Measurements from ENCODE around the gene ANKRD35.

GRCh38 chr1:145892486-145893087 is 6.9 kb upstream of the ANKRD35 start:
- TF ChIP-seq CTCF (conservative IDR thresholded peaks at IDR 0.05 in 1 of 2, IDR thresholded peaks at IDR 0.05 in 1 of 2; ENCODE audit: extremely low read depth in 1 of 2, insufficient read depth in 1 of 2, low read depth in 1 of 2, low read length in 2 of 2) (no peak), EZH2 (IDR thresholded peaks at IDR 0.05; ENCODE audit: borderline replicate concordance, low read length) (no peak)

Measured in mammary epithelial cell (primary cell).